AG09319 (cell line): ENCODE data around the gene ELOVL5.

Experiments
- DNase-seq: peaks from one replicate; pipeline ENCODE4 v3.0.0-alpha.2; 2010; ENCODE audit warnings: low read depth; ENCODE audit errors: extremely low read depth
- CTCF ChIP-seq: IDR thresholded peaks from 2 replicates; pipeline ENCODE4 v1.5.1; 2011; ENCODE audit warnings: low read depth, mild to moderate bottlenecking, inconsistent platforms, low read length, moderate library complexity

The ELOVL5 gene

DNA sequence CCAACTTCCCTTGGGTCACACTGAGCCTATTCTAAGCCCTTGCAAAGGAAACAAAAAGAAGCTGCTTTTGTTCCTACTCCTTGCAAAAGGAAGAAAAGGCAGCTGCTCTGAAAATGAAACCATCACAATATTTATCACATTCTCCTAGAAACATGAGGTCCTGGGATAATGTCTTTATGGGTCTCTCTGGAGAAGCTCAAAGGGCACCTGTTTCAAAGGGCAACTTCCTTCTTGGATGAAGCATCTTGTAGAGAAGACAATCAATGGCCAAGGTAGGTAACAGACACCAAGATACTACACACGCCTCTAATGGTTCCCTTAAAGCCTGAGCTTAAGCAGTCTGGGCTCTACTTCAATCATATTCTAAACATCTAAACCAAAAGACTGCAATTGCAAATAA is 10.4 kb downstream of the ELOVL5 start:
- TF ChIP-seq CTCF: no peak
- no peak for DNase-seq

DNA sequence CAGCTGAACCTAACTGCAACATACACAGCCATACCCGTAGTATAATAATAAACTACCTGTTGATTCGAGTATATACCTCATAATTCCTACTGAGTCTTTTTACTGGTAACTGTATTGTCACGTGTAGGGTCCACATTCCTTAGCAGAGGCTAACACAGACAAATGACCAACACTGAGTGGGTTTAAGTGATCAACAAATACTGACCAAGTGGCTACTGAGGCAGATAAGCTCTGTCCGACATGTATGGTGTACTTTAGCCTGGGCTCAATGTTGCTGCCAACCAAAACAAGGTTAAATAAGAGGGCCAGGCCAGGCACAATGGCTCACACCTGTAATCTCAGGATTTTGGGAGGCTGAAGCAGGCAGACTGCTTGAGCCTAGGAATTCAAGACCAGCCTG is 12.7 kb downstream of the ELOVL5 start:
- no peak for DNase-seq
- no peak for TF ChIP-seq CTCF

- DNase-seq: no peak
- no peak for TF ChIP-seq CTCF
Observed at GRCh38 chr6:53335224-53335994, 13.3 kb downstream of the ELOVL5 start.

- TF ChIP-seq CTCF: no peak
- DNase-seq: no peak
Observed at GRCh38 chr6:53333439-53334408, 15.0 kb downstream of the ELOVL5 start.

DNA sequence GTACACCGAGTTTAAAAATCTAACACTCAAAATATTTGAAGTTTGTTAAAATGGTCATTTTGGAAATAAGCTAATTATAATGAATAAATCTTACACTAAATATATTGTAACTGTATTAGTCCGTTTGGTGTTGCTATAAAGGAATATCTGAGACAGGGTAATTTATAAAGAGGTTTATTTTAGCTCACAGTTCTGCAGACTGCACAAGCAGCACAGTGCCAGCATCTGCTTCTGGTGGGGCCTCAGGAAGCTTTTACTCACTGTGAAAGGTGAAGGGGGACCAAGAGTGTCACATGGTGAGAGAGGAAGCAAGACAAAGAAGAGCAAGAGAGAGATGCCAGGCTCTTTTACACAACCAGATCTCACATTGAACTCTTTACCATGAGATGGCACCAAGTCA is 17.1 kb downstream of the ELOVL5 start:
- no peak for TF ChIP-seq CTCF
- no peak for DNase-seq

DNA sequence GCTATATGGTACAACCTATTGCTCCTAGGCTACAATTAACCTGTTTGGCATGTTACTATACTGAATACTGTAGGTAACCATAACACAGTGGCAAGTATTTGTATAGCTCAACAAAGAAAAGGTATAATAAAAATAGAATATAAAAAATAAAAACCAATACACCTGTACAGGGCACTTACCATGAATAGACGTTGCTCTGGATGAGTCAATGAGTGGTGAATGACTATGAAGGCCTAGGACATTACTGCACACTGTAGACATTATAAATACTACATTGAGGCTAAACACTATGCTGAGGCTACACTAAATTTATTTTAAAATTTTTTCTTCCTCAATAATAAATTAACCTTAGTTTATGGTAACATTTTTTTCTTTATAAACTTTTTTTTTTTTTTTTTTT is 18.6 kb downstream of the ELOVL5 start:
- no peak for DNase-seq
- TF ChIP-seq CTCF: no peak

DNA sequence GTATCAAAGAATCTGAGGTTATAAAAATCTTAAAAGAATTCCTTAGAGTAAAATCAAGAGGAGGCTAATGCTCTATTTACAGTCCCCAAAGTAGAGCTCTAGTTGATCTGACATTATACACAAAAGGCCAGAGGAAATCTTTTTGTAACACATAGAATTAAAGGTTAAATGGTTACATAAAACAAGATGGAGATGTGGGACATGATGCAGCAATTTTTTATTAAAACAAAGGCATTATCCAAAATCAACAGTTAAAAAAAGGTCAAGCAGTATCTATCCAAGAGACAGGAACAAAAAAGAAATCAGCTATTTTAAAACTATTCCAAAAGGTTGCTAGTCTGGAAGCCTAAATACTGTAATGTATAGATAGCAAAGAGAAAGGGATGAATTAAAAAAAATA is 20.4 kb downstream of the ELOVL5 start:
- no peak for TF ChIP-seq CTCF
- DNase-seq: no peak
